Epithelial cell of proximal tubule (primary cell): ENCODE data around the gene EFL1. TPM values are rescaled to one million over a fixed set of nuclear protein-coding genes. Genes with fewer than 3 reads are reported as not detected.
A peak's percentile ranks its signal among the peaks of the same experiment; 100 is the strongest.
"Not testable (repeated sequence)": the region's sequence is repeated elsewhere in the genome, so short reads cannot be mapped to it uniquely, and the experiment has no call there.

Source experiments
- DNase-seq: peaks from one replicate; pipeline ENCODE4 v3.0.0-alpha.2; 2011; ENCODE audit warnings: low read depth
- H3K4me3 ChIP-seq: 2 replicates; pipeline ENCODE4 v1.5.1; 2011; ENCODE audit warnings: low read depth, mild to moderate bottlenecking, low read length
- CTCF ChIP-seq: conservative IDR thresholded peaks from 2 replicates; pipeline ENCODE4 v1.5.1; 2012; ENCODE audit warnings: low read depth, mild to moderate bottlenecking, low read length
- total RNA-seq: library from RNA; depleted of rRNA; stranded (reverse); fragments of >200 nt; gene quantifications from 2 replicates; pipeline ENCODE4 v1.2.3, GENCODE V29; 2015

The EFL1 gene
- total RNA-seq, 1 donor from 2014 or later, result 16.6 TPM

GRCh38 chr15:82294061-82294690 is 31.6 kb upstream of the EFL1 start:
- DNase-seq, result no peak
- H3K4me3 ChIP-seq, result no peak overlapping the region
- no peak for TF ChIP-seq CTCF

- TF ChIP-seq CTCF, result no peak
- no peak for DNase-seq
- no peak overlapping the region for H3K4me3 ChIP-seq
Observed at GRCh38 chr15:82292271-82292670, 29.7 kb upstream of the EFL1 start.

GRCh38 chr15:82288202-82288601 is 25.7 kb upstream of the EFL1 start:
- not testable (repeated sequence) for H3K4me3 ChIP-seq

GRCh38 chr15:82286475-82286874 is 23.9 kb upstream of the EFL1 start:
- not testable (repeated sequence) for DNase-seq, H3K4me3 ChIP-seq

More at GRCh38 chr15:82288202-82288601, 25.7 kb upstream of the EFL1 start:
- not testable (repeated sequence) for DNase-seq

- H3K4me3 ChIP-seq, DNase-seq: not testable (repeated sequence)
Observed at GRCh38 chr15:82284381-82284780, 21.8 kb upstream of the EFL1 start.

- not testable (repeated sequence) for H3K4me3 ChIP-seq, DNase-seq
- peak; percentile 5 for TF ChIP-seq CTCF
Observed at GRCh38 chr15:82282386-82282785, 19.9 kb upstream of the EFL1 start.

- not testable (repeated sequence) for H3K4me3 ChIP-seq, DNase-seq
- peak; percentile 34 for TF ChIP-seq CTCF
Observed at GRCh38 chr15:82281276-82281675, 18.7 kb upstream of the EFL1 start.

- TF ChIP-seq CTCF, result no peak
- no peak overlapping the region for H3K4me3 ChIP-seq
- no peak for DNase-seq
Observed at GRCh38 chr15:82275410-82275809, 12.9 kb upstream of the EFL1 start.

GRCh38 chr15:82272154-82272553 is 9.6 kb upstream of the EFL1 start:
- no peak for DNase-seq
- H3K4me3 ChIP-seq, result no peak overlapping the region
- TF ChIP-seq CTCF, result no peak

GRCh38 chr15:82268454-82268853 is 5.9 kb upstream of the EFL1 start:
- DNase-seq, H3K4me3 ChIP-seq: not testable (repeated sequence)

GRCh38 chr15:82267137-82267536 is 4.6 kb upstream of the EFL1 start:
- DNase-seq, H3K4me3 ChIP-seq: not testable (repeated sequence)
